Choroid plexus epithelial cell (primary cell): ENCODE measurements around the gene SLC13A4.
"Not testable (repeated sequence)": the region's sequence is repeated elsewhere in the genome, so short reads cannot be mapped to it uniquely, and the experiment has no call there.

Experiments used
- DNase-seq: peaks from one replicate; pipeline ENCODE4 v3.0.0-alpha.2; 2010; ENCODE audit warnings: low read depth
- H3K4me3 ChIP-seq: 2 replicates; pipeline ENCODE4 v1.5.1; 2011; ENCODE audit warnings: low read depth, mild to moderate bottlenecking, control low read depth, low read length, moderate library complexity
- TF ChIP-seq, protein P1 (sequence below): conservative IDR thresholded peaks from 2 replicates; pipeline ENCODE4 v1.5.1; 2011; ENCODE audit warnings: low read depth, mild to moderate bottlenecking, control low read depth, inconsistent platforms, low read length, moderate library complexity

Gene SLC13A4

DNA sequence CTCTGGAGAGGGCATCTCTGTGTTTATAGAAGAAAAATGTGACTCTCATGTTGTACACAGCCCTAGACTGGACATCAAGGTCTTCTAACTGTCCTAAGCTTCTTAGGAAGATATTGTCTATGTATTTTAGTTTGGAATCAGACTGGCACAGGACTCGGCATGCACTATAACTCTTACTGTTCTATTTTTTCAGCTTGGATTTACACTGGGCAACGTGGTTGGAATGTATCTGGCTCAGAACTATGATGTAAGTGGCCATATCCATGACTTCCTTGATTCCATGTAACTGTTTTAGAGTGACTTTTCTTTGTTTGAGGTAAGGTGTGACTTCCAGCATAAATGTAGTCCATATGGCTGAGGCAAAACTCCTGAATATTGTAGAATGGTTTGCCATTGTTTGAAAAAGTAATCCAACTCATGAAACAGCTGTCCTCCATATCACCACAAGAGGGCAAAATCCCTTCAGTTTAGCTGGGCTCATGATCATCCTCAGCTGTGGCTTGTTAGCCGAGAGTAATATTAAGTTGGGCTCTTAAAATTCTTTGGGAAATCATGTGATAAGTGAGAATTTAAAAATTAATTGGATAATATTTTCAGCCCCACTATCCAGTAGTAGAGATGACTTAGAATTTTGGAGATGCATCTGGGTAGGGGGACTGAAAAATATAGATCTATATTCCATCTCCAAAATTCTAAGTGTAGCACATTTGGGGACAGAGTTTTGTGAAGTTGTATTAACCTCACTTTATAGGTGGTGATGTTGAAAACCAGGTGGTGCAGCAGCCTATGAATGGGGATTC, 55.2 kb downstream of the SLC13A4 start:
- TF ChIP-seq, protein P1, sequence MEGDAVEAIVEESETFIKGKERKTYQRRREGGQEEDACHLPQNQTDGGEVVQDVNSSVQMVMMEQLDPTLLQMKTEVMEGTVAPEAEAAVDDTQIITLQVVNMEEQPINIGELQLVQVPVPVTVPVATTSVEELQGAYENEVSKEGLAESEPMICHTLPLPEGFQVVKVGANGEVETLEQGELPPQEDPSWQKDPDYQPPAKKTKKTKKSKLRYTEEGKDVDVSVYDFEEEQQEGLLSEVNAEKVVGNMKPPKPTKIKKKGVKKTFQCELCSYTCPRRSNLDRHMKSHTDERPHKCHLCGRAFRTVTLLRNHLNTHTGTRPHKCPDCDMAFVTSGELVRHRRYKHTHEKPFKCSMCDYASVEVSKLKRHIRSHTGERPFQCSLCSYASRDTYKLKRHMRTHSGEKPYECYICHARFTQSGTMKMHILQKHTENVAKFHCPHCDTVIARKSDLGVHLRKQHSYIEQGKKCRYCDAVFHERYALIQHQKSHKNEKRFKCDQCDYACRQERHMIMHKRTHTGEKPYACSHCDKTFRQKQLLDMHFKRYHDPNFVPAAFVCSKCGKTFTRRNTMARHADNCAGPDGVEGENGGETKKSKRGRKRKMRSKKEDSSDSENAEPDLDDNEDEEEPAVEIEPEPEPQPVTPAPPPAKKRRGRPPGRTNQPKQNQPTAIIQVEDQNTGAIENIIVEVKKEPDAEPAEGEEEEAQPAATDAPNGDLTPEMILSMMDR = peak; percentile 91
- DNase-seq = peak; percentile 92
- no peak overlapping the region for H3K4me3 ChIP-seq

DNA sequence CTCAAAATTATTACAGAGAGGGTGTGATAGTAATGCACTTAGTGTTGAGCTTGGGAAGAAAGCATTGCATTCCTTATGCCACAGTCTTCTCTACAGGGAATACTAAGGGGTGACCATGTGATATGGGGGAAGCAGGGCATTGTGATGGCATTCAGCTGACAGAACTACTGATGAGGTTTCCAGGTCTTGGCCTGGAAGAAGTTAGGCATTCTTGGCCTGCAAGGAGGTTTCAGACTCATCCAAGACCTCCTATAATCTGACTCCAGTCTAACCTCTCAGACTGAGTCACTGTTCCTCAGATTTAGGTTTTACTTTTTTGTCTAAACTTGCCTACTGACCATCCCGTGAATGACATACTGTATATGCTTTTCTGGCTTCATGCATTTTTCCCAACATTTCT, 57.8 kb downstream of the SLC13A4 start:
- TF ChIP-seq, protein P1 = no peak
- no peak overlapping the region for H3K4me3 ChIP-seq
- DNase-seq = peak; percentile 67

DNA sequence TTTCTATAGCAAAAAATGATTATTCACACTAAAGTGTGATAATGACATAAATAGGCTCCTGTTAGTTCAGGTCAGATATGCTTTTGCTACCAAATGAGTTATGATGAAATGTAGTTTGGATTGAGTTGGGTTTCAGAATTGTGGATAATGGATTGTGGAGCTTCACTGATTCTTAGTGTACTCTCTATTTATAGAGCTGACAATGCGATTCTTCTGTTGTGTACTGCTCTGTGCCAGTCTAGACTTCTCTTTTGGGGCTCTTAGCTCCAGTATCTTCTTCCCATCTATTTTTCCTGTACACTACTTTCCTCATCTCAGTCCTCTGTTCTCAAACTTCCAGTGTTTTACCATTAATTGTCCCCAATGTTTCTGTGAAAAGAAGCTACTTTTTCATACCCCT, 58.2 kb downstream of the SLC13A4 start:
- no peak overlapping the region for H3K4me3 ChIP-seq
- TF ChIP-seq, protein P1 = no peak
- no peak for DNase-seq

DNA sequence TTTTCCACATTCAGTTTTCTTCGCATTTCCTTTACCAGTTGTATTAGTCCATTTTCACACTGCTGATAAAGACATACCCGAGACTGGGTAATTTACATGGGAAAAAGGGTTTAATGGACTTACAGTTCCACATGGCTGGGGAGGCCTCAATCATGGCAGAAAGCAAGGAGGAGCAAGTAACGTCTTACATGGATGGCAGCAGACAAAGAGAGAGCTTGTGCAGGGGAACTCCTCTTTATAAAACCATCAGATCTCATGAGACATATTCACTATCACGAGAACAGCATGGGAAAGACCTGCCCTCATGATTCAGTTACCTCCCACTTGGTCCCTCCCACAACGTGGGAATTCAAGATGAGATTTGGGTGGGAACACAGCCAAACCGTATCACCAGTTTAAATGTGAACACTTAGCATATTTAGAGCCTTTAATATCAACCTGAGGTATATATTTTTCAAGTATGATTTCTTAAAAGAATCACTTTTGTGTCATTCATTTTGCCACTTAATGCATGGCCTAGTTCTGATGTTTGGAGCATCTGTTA, 59.1 kb downstream of the SLC13A4 start:
- not testable (repeated sequence) for H3K4me3 ChIP-seq, DNase-seq

DNA sequence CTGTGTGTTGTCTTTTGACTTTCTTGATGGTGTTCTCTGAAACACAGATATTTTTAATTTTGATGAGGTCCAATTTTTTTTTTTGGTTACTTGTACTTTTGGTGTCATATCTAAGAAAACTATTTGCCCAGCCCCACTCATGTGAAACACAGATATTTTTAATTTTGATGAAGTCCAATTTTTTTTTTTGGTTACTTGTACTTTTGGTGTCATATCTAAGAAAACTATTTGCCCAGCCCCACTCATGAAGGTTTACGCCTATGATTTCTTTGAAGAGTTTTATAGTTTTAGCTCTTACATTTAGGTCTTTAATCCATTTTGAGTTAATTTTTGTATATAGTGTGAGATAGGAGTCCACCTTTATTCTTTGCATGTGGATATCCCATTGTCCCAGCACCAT, 60.4 kb downstream of the SLC13A4 start:
- DNase-seq, H3K4me3 ChIP-seq: not testable (repeated sequence)

DNA sequence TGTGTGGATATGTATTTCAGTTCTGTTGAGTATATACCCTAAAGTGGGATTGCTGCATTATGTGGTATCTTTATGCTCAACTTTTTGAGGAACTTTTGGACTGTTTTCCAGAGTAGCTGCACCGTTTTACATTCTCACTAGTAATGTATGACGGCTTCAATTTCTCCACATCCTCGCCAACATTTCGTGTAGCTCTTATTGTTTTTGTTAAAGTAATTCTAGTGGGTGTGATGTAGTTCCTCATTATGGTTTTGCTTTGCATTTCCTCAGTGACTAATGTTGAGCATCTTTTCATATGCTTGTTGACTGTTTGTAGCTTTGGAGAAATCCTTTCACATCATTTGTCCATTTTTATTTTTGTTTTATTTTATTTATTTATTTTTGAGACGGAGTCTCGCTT, 61.1 kb downstream of the SLC13A4 start:
- H3K4me3 ChIP-seq = no peak overlapping the region
- DNase-seq = no peak
- TF ChIP-seq, protein P1 = no peak

DNA sequence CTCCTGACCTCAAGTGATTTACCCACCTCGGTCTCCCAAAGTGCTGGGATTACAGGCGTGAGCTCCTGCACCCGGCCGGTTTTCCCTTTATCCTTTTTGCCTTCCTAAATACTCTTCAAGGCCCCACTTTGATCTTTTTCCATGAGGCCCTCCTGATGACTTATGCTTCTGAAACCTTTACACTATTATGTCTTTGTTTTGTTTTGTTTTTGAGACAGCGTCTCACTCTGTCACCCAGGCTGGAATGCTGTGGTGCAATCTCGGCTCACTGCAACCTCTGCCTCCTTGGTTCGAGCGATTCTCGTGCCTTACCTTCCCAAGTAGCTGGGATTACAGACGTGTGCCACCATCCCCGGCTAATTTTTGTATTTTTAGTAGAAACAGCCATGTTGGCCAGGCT, 61.8 kb downstream of the SLC13A4 start:
- TF ChIP-seq, protein P1 = no peak
- no peak for DNase-seq
- no peak overlapping the region for H3K4me3 ChIP-seq

DNA sequence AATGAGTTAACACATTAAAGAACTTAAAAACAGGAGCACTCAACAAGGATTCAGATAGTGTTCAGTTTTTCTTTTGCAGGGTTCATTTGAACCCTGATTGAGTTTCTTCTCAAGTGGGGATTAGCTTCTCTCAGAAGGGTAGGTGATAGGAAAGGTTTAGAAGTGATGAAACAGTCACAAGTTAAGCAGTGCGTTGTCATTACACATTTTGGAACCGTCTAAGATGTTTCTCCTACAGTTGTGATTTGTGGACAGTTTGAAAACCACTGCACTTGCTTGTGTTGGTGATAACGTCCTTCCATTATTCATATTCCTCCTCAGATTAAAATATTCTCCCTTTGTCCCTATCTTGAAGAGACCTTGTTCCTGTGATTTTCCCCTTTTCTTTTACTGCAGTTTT, 62.9 kb downstream of the SLC13A4 start:
- H3K4me3 ChIP-seq = no peak overlapping the region
- no peak for DNase-seq
- TF ChIP-seq, protein P1 = no peak
